HEK293T (cell line): ENCODE measurements around the gene OS9.

ENCODE experiments used
- CTCF ChIA-PET: fragments of 350-600 bp; formaldehyde crosslinking; extraction: SDS; loops from one replicate; lab custom pipeline; 2021; ENCODE audit warnings: antibody characterized with exemption, inconsistent platforms; lab: Yijun Ruan, JAX
- POLR2A ChIA-PET: fragments of 350-600 bp; formaldehyde crosslinking; extraction: SDS; loops from one replicate; lab custom pipeline; 2020; ENCODE audit warnings: antibody characterized with exemption, inconsistent platforms; lab: Yijun Ruan, JAX
- DNase-seq: peaks from one replicate; pipeline ENCODE4 v3.0.0; 2012; ENCODE audit warnings: mixed read lengths; ENCODE audit errors: extremely low spot score
- ARNT ChIP-seq: fragments of 450-650 bp; IDR thresholded peaks from 2 replicates; pipeline ENCODE4 v1.6.1; 2017; ENCODE audit warnings: mild to moderate bottlenecking
- BHLHE40 ChIP-seq: fragments of 450-650 bp; IDR thresholded peaks from 2 replicates; pipeline ENCODE4 v1.6.1; 2016; ENCODE audit warnings: mild to moderate bottlenecking, moderate library complexity, borderline replicate concordance
- ELF4 ChIP-seq: fragments of 450-650 bp; IDR thresholded peaks from 2 replicates; pipeline ENCODE4 v1.6.1; 2017; ENCODE audit warnings: antibody characterized with exemption
- FOXA1 ChIP-seq: fragments of 450-650 bp; IDR thresholded peaks from 2 replicates; pipeline ENCODE4 v1.6.1; 2016; ENCODE audit warnings: mild to moderate bottlenecking
- FOXK2 ChIP-seq: fragments of 450-650 bp; IDR thresholded peaks from 2 replicates; pipeline ENCODE4 v1.6.1; 2016; ENCODE audit warnings: mild to moderate bottlenecking
- FOXM1 ChIP-seq: fragments of 450-650 bp; IDR thresholded peaks from 2 replicates; pipeline ENCODE4 v1.6.1; 2017; ENCODE audit warnings: mild to moderate bottlenecking, borderline replicate concordance
- HDGF ChIP-seq: fragments of 450-650 bp; IDR thresholded peaks from 2 replicates; pipeline ENCODE4 v1.6.1; 2017; ENCODE audit warnings: antibody characterized with exemption, borderline replicate concordance
- L3MBTL2 ChIP-seq: fragments of 450-650 bp; conservative IDR thresholded peaks from 2 replicates; pipeline ENCODE4 v1.6.1; 2016; ENCODE audit warnings: mild to moderate bottlenecking
- LEF1 ChIP-seq: fragments of 450-650 bp; IDR thresholded peaks from 2 replicates; pipeline ENCODE4 v1.6.1; 2017; ENCODE audit warnings: mild to moderate bottlenecking, borderline replicate concordance
- NFRKB ChIP-seq: fragments of 450-650 bp; IDR thresholded peaks from 2 replicates; pipeline ENCODE4 v1.6.1; 2016; ENCODE audit warnings: mild to moderate bottlenecking, moderate library complexity
- PKNOX1 ChIP-seq: fragments of 450-650 bp; IDR thresholded peaks from 2 replicates; pipeline ENCODE4 v1.6.1; 2016
- SP1 ChIP-seq: fragments of 450-650 bp; IDR thresholded peaks from 2 replicates; pipeline ENCODE4 v1.6.1; 2017
- SUZ12 ChIP-seq: fragments of 450-650 bp; IDR thresholded peaks from 2 replicates; pipeline ENCODE4 v1.6.1; 2016; ENCODE audit warnings: mild to moderate bottlenecking
- TARDBP ChIP-seq: fragments of 450-650 bp; IDR thresholded peaks from 2 replicates; pipeline ENCODE4 v1.6.1; 2016
- ZNF384 ChIP-seq: fragments of 450-650 bp; IDR thresholded peaks from 2 replicates; pipeline ENCODE4 v1.6.1; 2016

Gene OS9

GRCh38 chr12:57724936-57725740 is 31.2 kb downstream of the OS9 start:
- TF ChIP-seq BHLHE40 (no peak), ARNT (no peak), HDGF (no peak), NFRKB (no peak), PKNOX1 (no peak), FOXM1 (no peak), TARDBP (no peak)
- DNase-seq, result no peak
- ChIA-PET CTCF (interaction anchor here (0.7 to 1.7 kb wide), 5 partner anchors 11 to 18 kb away, joined by 3 to 25 read pairs (median 5); no protein-coding TSS in a partner anchor), POLR2A (interaction anchor here (0.7 to 2.9 kb wide), 5 partner anchors 11 to 26 kb away, joined by 3 to 29 read pairs (median 11); partner anchors contain the start of genes CDK4 and TSPAN31)

- ChIA-PET CTCF (interaction anchor here (0.5 to 1.7 kb wide), 11 partner anchors 10 to 142 kb away, joined by 3 to 25 read pairs (median 4); no protein-coding TSS in a partner anchor), POLR2A (interaction anchor here (0.6 to 2.9 kb wide), 10 partner anchors 8 to 206 kb away, joined by 3 to 29 read pairs (median 3); partner anchors contain the start of genes ARHGEF25, CDK4, DDIT3 and TSPAN31)
- no peak for TF ChIP-seq SP1
- no peak for TF ChIP-seq SUZ12
- peak; percentile 80; the same call in 1 of the 2 replicates for TF ChIP-seq L3MBTL2
- TF ChIP-seq ELF4, result no peak
- no peak for TF ChIP-seq ARNT
- DNase-seq, result no peak
These were observed 31.9 kb downstream of the OS9 start for GRCh38 chr12:57725851-57726150.

GRCh38 chr12:57726151-57726883 is 32.4 kb downstream of the OS9 start:
- TF ChIP-seq L3MBTL2 (peak; percentile 34; the same call in 1 of the 2 replicates), TARDBP (no peak)
- CTCF ChIA-PET, result interaction anchor here (0.5 to 1.7 kb wide), 13 partner anchors 9 to 143 kb away, joined by 3 to 25 read pairs (median 4); partner anchors contain the start of gene PIP4K2C
- POLR2A ChIA-PET, result interaction anchor here (0.5 to 2.9 kb wide), 12 partner anchors 8 to 206 kb away, joined by 3 to 29 read pairs (median 3); partner anchors contain the start of genes ARHGEF25, CDK4, DDIT3 and EEF1AKMT3
- peak; percentile 92 for DNase-seq

GRCh38 chr12:57726884-57727757 is 33.2 kb downstream of the OS9 start:
- ChIA-PET POLR2A (interaction anchor here (1.4 to 2.9 kb wide), 5 partner anchors 9 to 45 kb away, joined by 3 to 29 read pairs (median 11); partner anchors contain the start of genes CDK4, EEF1AKMT3, METTL1 and TSPAN31), CTCF (interaction anchor here (0.9 to 1.7 kb wide), 5 partner anchors 9 to 137 kb away, joined by 3 to 25 read pairs (median 4); partner anchors contain the start of gene PIP4K2C)
- TF ChIP-seq SUZ12 (no peak), ELF4 (no peak)
- DNase-seq, result no peak

- DNase-seq, result no peak
- CTCF ChIA-PET, result no interaction called here
- TF ChIP-seq FOXM1, result no peak
- TF ChIP-seq ELF4, result no peak
- TF ChIP-seq L3MBTL2, result no peak
- TF ChIP-seq FOXK2, result no peak
- no peak for TF ChIP-seq TARDBP
- TF ChIP-seq PKNOX1, result no peak
- no peak for TF ChIP-seq NFRKB
- POLR2A ChIA-PET, result interaction anchor here (2.4 to 2.9 kb wide), 3 partner anchors 8 to 24 kb away, joined by 11 to 29 read pairs (median 23); partner anchors contain the start of genes CDK4 and TSPAN31
These were observed 33.9 kb downstream of the OS9 start for GRCh38 chr12:57727758-57728395.

GRCh38 chr12:57729321-57729844 is 35.5 kb downstream of the OS9 start:
- ChIA-PET POLR2A (no interaction called here), CTCF (no interaction called here)
- TF ChIP-seq ZNF384 (no peak), LEF1 (no peak), FOXM1 (no peak), PKNOX1 (no peak), TARDBP (no peak), FOXA1 (no peak), ARNT (no peak), ELF4 (no peak)
- DNase-seq, result no peak
